HFFc6 (cell line): ENCODE results near the gene SORCS2. TPM values are rescaled to one million over a fixed set of nuclear protein-coding genes. Genes with fewer than 3 reads are reported as not detected.
A peak's percentile ranks its signal among the peaks of the same experiment; 100 is the strongest.

Experiments used
- DNase-seq: peaks from one replicate; pipeline ENCODE4 v3.0.0-alpha.2; 2018
- H3K27ac Mint-ChIP-seq: 2 replicates; pipeline ENCODE4 v1.8.0; 2020; ENCODE audit warnings: mild to moderate bottlenecking, mixed read lengths
- H3K27me3 Mint-ChIP-seq: 2 replicates; pipeline ENCODE4 v1.8.0; 2021; ENCODE audit warnings: mild to moderate bottlenecking, moderate library complexity, mixed read lengths; ENCODE audit not compliant: insufficient read depth
- H3K36me3 Mint-ChIP-seq: 2 replicates; pipeline ENCODE4 v1.8.0; 2021; ENCODE audit warnings: low read depth, mixed read lengths
- H3K4me1 Mint-ChIP-seq: 2 replicates; pipeline ENCODE4 v1.8.0; 2020; ENCODE audit warnings: low read depth, mixed read lengths
- H3K4me3 Mint-ChIP-seq: 2 replicates; pipeline ENCODE4 v1.8.0; 2020; ENCODE audit warnings: mild to moderate bottlenecking, moderate library complexity, mixed read lengths
- H3K9me3 Mint-ChIP-seq: 2 replicates; pipeline ENCODE4 v1.8.0; 2020; ENCODE audit warnings: mild to moderate bottlenecking, mixed read lengths
- total RNA-seq, 6 experiments: library from RNA; stranded (reverse); fragmentation: NEBNext Ultra II Directional; extraction: Animal tissue kit (Norgen Biotek cat#: 25700); gene quantifications; 2 replicates in 1 of 6; 3 replicates in 5 of 6; pipeline ENCODE4 v1.2.3, GENCODE V29; 2021
- TF ChIP-seq, protein P1 (sequence below): fragments of 200-600 bp; sonication (generic); IDR thresholded peaks from 2 replicates; pipeline ENCODE4 v1.5.0; 2021; ENCODE audit warnings: antibody characterized with exemption, mild to moderate bottlenecking

SORCS2 gene
- total RNA-seq, 6 experiments from 2014 or later = 0.05 to 0.15 (median 0.12) TPM; not detected in 3

GRCh38 chr4:7392438-7393421 is 200.4 kb downstream of the SORCS2 start:
- TF ChIP-seq, protein P1, sequence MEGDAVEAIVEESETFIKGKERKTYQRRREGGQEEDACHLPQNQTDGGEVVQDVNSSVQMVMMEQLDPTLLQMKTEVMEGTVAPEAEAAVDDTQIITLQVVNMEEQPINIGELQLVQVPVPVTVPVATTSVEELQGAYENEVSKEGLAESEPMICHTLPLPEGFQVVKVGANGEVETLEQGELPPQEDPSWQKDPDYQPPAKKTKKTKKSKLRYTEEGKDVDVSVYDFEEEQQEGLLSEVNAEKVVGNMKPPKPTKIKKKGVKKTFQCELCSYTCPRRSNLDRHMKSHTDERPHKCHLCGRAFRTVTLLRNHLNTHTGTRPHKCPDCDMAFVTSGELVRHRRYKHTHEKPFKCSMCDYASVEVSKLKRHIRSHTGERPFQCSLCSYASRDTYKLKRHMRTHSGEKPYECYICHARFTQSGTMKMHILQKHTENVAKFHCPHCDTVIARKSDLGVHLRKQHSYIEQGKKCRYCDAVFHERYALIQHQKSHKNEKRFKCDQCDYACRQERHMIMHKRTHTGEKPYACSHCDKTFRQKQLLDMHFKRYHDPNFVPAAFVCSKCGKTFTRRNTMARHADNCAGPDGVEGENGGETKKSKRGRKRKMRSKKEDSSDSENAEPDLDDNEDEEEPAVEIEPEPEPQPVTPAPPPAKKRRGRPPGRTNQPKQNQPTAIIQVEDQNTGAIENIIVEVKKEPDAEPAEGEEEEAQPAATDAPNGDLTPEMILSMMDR = peak; percentile 59
- H3K9me3 Mint-ChIP-seq = peaks cover 3% of the 10 kb centered on the region
- no peak overlapping the region for H3K4me3 Mint-ChIP-seq
- no peak overlapping the region for H3K27ac Mint-ChIP-seq
- peaks cover 3% of the 10 kb centered on the region; the same call in 1 of the 2 replicates for H3K36me3 Mint-ChIP-seq
- peaks cover 47% of the 10 kb centered on the region for H3K27me3 Mint-ChIP-seq
- peak; percentile 23 for DNase-seq
- H3K4me1 Mint-ChIP-seq = peaks cover 13% of the 10 kb centered on the region

DNA sequence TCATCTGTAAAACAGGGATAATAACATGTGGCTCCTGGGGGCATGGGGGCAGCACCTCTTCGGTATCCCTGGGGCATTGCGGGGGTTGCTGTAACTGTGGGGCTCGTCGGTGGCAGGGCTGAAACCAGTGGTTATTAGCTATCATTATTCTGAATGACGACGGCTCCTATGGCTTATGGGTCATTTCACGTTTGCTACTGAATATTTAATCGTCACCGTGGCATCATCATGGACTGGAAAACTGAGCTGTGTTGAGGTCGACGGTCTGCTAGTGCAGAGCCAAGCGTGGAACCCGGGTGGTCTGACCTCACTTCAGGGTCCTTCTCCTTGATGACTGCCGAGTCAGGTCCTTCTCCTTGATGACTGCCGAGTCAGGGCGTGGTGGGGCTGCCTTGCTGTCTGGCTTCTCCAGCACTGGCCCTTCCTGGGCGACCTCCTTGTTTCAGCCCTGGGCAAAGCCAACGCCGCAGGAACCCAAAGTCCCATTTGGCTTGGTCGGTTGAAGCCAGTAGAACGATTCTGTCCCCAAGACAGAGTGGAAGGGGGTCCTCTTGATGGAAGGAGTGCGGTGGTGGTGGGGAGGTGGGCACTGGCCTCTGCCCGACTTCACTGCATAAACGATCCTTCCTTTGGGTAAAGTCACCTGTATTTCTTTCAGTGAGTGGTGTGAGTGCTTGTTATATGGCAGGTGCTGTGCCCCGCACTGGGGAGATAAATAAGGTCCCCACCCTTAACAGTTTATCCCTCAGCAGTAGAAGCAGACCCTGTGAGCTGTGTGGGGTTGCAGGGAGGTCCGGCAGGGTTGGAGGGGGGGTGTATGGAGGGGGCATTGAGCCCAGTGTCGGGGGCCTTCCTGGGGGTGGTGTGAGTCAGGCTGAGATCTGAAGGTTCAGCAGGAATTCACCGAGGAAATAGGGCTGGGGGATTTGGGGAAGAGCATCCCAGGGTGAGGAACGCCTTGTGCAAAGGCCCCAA is 201.6 kb downstream of the SORCS2 start:
- peaks cover under 1% of the 10 kb centered on the region; the same call in 1 of the 2 replicates for H3K36me3 Mint-ChIP-seq
- no peak overlapping the region for H3K27ac Mint-ChIP-seq
- peaks cover 57% of the 10 kb centered on the region for H3K27me3 Mint-ChIP-seq
- H3K9me3 Mint-ChIP-seq = no peaks in the 10 kb centered on the region; the same call in 1 of the 2 replicates
- TF ChIP-seq, protein P1 = no peak
- no peak overlapping the region for H3K4me3 Mint-ChIP-seq
- no peak for DNase-seq
- H3K4me1 Mint-ChIP-seq = peaks cover 18% of the 10 kb centered on the region

- Mint-ChIP-seq H3K36me3 (no peaks in the 10 kb centered on the region), H3K4me3 (no peak overlapping the region), H3K27ac (no peak overlapping the region), H3K9me3 (no peaks in the 10 kb centered on the region), H3K27me3 (peaks cover 57% of the 10 kb centered on the region), H3K4me1 (peaks cover 18% of the 10 kb centered on the region)
- TF ChIP-seq, protein P1 = no peak
- DNase-seq = no peak
Observed at GRCh38 chr4:7394681-7395451, 202.5 kb downstream of the SORCS2 start.

GRCh38 chr4:7395645-7396044 is 203.3 kb downstream of the SORCS2 start:
- no peak for DNase-seq
- Mint-ChIP-seq H3K4me3 (no peak overlapping the region), H3K9me3 (no peaks in the 10 kb centered on the region; the same call in 1 of the 2 replicates), H3K4me1 (peaks cover 18% of the 10 kb centered on the region), H3K27me3 (peaks cover 54% of the 10 kb centered on the region), H3K36me3 (no peaks in the 10 kb centered on the region), H3K27ac (no peak overlapping the region)
- TF ChIP-seq, protein P1 = no peak
